Fibroblast of skin of left biceps (primary cell): ENCODE data around the gene CLGN.
A peak's percentile ranks its signal among the peaks of the same experiment; 100 is the strongest.

Experiments used
- DNase-seq, 2 experiments: peaks; one replicate each; pipeline ENCODE4 v3.0.0-alpha.2; 2013; ENCODE audit warnings: low read depth in 2 of 2

CLGN gene

GRCh38 chr4:140374130-140374477, 53.3 kb downstream of the CLGN start:
- no peak for DNase-seq

GRCh38 chr4:140373328-140374129, 53.9 kb downstream of the CLGN start, which contains the start of gene SCOC:
Gene SCOC (plus strand): TSS chr4:140373646. CDS start chr4:140379171, 5,525 bp downstream.
- DNase-seq: peak; percentile 97 to 98

- DNase-seq: no peak
Measured at GRCh38 chr4:140372751-140373327, 54.6 kb downstream of the CLGN start.

DNA sequence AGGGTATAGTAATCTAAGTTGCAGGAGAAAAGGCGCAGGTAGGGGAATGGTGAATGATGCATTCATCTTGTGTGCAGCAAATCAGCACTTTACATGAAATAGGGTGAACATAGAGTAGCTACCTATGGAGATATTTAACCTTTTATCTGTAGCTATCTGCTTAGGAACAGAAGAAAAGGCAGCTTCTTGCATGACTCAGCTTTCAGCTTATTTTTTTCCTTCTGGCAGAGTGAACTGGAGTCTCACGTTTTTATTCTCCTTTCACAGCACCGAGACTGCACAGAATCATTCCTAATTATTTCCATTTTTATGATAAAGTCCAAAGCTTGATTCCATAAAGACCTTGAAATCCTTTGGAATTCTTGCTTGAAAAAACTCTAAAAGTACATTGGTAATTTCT, 58.8 kb downstream of the CLGN start:
- no peak for DNase-seq

GRCh38 chr4:140367738-140368137, 59.7 kb downstream of the CLGN start:
- no peak for DNase-seq

DNA sequence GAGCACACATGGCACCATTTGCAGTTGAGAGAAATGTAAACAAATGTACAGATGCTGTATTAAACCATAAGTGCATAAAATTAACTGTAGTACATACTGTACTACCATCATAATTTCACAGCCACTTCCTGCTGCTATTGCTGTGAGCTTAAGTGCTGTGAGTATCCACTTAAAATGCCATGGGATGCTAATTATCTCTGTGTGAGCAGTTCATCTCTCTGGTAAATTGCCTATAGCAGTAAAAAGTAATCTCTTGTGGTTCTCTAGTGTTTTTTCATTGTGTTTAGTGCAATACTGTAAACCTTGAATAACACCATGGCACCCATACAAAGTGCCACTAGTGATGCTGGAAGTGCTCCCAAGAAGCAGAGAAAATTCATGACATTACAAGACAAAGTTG, 63.9 kb downstream of the CLGN start:
- no peak for DNase-seq

- DNase-seq: no peak
Measured at GRCh38 chr4:140363051-140363450, 64.4 kb downstream of the CLGN start.

- no peak for DNase-seq
Measured at GRCh38 chr4:140361099-140361498, 66.3 kb downstream of the CLGN start.

DNA sequence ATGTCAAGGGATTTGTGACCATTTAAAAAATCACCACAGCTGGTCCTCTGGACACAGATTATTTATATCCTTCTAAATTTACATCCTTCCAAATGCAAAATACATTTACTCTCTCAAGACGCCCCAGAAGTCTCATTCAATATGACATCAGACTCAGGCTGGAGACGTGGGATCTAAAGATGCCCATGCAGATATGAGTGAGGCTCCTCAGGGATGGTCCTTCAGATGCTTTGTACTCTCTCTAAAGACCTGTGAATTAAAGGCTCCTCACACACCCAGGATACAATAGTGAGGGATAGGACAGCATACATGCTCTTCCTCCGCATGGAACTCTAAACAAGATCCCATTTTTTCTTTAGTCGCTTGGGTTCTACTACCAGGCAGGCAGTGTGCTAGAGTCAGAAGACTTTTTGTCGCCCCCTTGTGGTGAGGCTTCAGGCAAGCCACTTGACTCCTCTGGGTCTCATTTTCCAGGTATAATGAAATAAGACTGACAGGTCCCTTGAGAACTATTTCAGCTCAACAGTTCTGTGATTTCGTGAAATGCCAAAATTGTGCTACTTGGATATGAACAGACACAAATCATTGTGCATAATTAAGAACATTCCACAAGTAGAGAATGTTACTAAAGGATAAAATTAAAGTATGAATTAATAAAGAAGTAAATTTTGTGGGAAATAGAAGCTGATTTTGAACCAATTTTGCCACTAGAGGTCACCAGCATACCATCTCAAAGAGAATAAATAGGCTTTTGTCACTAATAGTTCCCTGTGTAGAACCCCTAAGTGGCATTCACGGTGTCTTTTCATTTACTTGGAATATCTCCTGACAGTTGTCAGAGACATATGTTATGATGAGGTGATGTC, 67.7 kb downstream of the CLGN start:
- peak; percentile 36 to 45 for DNase-seq

- no peak for DNase-seq
Measured at GRCh38 chr4:140358281-140358680, 69.2 kb downstream of the CLGN start.

- DNase-seq: no peak
Measured at GRCh38 chr4:140357868-140358267, 69.6 kb downstream of the CLGN start.

DNA sequence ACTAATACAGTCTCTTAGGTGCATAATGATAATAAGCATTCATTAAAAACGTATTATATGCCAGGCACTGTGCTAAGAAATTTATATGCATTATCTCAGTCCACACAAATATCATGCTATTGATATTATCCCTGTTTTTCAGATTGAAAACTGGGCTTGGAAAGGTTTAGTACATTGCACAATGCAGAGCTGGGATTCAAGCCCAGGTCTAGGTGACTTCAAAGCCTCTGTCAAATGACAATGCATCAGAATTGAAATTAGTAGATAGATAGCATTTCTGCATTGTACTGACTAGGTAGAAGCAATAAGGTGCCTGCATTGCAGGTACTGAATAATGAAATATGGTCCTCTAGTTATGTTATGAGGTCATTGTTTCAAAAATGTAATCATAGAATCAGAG, 72.2 kb downstream of the CLGN start:
- DNase-seq: no peak

GRCh38 chr4:140353786-140354185, 73.7 kb downstream of the CLGN start:
- DNase-seq: no peak

DNA sequence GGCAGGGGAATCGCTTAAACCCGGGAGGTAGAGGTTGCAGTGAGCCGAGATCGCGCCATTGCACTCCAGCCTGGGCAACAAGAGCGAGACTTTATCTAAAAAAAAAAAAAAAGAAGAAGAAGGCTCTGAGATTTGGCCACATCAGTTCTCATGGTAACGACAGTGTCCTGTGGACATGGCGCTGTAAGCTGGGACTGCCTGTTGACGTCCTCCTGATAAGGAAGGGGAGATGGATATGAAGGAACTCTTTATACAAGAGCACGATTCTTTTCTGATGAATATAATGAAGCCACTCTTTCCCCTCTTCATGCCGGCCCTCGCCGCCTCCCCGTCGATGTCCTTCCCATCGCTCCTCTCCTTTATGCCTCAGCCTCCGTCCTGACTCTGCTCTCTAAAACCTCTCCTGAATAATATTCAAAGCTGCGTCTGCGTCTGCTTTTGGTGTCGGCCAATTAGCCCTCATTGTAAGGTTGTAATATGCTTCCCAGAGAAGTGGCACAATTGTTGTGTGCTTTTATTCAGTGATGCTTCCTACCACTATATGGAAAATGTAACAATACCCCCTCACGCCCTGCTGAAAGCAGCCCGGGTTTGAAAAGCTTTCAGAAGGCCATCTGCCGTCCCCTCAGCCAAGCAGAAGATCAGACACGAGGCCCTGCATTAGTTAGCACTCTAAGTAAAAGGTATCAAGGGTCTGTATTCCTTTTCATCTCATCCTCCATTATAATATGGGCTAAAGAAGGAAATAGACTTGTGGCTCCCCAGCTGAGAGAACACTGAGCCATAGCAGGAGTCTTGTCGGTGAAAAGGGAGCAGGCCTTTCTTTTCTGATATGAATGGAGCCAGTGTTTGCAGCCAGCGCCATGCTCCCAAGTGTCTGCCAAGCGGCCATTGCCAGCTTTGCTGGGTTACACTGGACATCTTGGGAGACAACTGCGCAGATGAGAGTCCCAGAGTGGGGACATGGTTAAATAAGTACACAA, 76.1 kb downstream of the CLGN start:
- no peak for DNase-seq

- DNase-seq: no peak
Measured at GRCh38 chr4:140349816-140350215, 77.6 kb downstream of the CLGN start.

GRCh38 chr4:140346136-140346535, 81.3 kb downstream of the CLGN start:
- no peak for DNase-seq

GRCh38 chr4:140344621-140345020, 82.8 kb downstream of the CLGN start:
- DNase-seq: no peak

DNA sequence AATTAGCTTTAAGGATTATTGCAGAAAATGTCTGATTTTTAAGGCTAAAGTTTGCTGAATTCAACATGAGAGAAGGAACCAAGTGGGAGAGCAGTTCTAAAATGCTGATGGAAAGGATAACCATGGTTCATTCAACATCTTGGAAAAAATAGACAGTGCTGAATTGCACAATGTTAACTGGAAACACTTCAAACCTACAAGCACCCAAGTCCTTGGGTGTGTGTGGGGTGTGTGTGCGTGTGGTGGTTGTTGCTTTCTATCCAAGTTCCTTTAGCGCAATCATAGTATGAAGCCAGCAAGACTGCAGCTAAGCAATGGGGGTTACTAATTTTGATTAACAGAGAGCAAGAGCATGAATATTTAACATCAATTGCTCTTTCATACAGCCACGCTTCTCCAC, 83.3 kb downstream of the CLGN start:
- no peak for DNase-seq

GRCh38 chr4:140343303-140343702, 84.1 kb downstream of the CLGN start:
- DNase-seq: no peak

GRCh38 chr4:140342620-140343019, 84.8 kb downstream of the CLGN start:
- no peak for DNase-seq
